Embryonic facial prominence (tissue), 1 donor: ENCODE results near the gene SH3PXD2B.
"Not testable (repeated sequence)": the region's sequence is repeated elsewhere in the genome, so short reads cannot be mapped to it uniquely, and the experiment has no call there.

Experiments
- DNase-seq: peaks from one replicate; pipeline ENCODE4 v3.0.0-alpha.2; 2016; ENCODE audit errors: extremely low spot score

Gene SH3PXD2B

DNA sequence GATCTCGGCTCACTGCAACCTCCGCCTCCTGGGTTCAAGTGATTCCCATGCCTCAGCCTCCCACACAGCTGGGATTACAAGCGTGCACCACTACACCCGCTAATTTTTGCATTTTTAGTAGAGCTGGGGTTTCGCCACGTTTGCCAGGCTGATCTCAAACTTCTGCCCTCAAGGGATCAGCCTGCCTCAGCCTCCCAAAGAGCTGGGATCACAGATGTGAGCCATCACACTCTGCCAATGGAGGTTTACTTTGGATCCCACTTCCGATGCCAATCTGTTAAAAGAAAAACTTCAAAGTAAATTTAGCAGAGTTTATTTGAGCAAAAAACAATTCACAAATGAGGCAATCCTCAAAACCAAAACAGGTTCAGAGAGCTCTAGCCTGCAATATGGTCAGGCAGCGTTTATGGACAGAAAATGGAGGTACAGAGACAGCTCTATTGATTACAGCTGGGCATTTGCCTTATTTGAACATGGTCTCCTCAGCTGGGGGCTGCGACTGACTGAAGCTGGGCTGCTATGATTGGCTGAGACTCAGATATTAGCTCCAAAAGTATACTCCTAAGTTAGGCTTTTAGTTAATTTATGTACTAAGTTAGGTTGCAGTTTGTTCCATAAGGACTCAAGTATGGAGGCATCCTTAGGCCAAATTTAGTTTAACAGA lies 152.1 kb downstream of the SH3PXD2B start:
- no peak for DNase-seq

DNA sequence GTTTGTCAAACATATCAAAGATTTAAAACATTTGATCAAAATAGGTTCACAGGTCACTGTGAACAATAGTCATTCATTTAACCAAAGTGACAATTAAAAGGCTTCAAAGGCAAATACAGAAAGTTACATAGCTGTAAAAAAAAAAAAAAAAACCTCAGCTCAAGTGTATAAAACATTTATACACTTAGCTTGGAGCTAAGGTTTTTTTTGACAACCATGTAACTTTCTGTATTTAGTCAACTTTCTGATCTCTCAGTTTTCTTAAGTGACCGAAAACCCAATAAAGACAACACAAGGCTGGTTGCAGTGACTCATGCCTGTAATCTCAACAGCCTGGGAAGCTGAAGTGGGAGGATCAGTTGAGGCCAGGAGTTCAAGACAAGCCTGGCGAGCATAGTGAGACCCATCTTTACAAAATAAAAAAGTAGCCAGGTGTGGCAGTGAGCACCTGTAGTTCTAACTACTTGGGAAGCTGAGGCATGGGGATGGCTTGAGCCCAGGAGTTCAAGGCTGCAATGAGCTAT lies 154.3 kb downstream of the SH3PXD2B start:
- DNase-seq = no peak

DNA sequence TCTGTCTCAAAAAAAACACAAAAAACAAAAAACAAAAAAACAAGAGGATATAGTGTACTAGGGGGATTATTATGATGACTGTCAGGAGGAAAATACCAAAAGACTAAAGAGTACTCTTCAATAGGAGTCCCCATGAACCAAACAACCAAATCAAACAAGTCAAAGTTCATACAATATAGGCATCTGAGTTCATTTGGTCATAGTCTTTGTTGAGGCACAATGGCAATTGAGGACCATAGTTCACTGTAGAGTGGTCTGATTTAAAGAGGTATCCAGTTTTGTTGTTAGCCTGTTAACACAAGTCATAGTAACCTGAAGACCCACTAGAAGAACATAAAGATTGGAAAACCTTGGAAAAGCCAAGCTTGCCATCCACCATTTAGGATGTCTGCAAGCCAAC lies 159.5 kb downstream of the SH3PXD2B start:
- DNase-seq = no peak

DNA sequence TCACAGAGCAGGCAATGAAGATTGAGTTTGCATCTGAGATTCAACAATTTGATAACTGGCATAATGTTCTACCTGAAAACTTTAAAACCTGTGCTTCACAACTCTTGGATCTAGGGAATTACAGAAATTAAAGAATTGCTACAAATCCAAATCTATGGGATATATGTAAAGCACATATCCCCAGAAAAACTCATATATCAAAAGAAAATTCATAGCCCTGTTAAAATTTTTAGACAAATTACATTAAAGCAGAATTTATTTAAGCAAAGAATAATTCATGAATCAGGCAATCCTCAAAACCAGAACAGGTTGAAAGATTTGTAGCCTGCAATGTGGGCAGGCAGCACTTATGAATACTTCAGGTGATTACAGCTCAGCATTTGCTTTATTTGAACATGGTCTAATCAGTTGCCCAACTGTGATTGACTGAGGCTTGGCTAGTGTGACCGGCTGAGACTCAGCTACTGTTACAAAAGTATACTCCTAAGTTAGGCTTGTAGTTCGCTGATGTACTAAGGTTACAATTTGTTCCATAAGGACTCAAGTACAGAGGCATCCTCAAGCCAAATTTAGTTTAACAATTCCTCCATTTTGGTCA lies 160.5 kb downstream of the SH3PXD2B start:
- DNase-seq = no peak

DNA sequence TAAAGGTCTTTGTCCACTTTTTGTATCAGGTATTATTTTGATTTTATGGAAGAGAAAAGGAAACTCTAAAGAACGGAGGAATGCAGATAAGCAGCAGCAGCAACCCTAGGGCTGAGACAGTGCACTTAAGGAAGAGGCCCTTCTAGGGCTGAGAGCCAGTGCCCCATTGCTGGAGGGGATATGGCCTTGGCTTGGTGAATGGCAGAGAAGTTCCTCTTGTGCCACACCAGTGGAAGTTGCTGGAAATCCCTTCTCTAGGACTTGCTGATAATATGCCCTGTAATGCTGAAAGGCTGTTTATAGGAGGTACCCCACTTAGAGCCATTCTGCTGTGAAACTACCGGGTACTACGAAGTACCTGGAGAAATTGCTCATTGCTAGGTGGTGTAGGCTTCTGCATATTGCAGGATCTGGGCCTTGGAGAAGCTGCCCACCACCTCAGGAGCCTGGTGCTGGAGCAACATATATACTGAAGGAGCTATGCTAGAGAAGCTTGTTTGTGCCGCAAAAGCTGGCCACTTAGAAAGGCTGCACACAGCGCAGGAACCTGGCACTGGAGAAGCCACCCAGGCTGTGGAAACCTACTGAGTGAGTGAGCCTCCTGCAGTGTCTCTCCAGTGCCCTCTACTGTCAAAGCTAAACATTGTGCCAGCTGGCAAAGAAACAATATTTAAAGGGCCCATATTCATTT lies 161.1 kb downstream of the SH3PXD2B start:
- peak; percentile 54 for DNase-seq

DNA sequence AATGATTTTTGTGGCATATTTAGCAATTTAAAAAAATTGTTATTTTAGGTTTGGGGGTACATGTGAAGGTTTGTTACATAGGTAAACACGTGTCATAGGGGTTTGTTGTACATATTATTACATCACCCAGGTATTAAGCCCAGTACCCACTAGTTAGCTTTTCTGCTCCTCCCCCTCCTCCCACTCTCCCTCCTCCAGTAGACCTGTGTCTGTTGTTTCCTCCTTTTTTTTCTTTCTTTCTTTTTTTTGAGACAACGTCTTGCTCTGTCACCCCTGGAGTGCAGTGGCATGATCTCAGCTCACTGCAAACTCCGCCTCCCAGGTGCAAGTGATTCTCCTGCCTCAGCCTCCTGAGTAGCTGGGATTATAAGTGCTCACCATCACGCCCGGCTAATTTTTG lies 162.5 kb downstream of the SH3PXD2B start:
- DNase-seq = not testable (repeated sequence)

DNA sequence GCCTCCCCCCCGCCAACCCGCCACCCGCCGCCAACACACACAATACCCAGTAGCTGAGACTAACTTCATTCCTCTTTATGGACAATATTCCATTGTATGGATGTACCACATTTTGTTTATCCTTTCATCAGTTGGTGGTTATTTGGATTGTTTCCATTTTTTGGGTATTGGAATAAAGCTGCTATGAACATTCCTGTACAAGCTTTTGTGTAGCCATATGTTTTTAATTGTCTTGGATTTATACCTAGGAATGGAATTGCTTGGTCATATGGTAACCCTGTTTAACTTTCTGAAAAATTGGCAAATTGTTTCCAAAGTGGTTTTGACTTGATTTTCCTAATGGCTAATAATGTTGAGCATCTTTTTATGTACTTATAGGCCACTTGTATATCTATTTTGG lies 165.9 kb downstream of the SH3PXD2B start:
- DNase-seq = no peak

DNA sequence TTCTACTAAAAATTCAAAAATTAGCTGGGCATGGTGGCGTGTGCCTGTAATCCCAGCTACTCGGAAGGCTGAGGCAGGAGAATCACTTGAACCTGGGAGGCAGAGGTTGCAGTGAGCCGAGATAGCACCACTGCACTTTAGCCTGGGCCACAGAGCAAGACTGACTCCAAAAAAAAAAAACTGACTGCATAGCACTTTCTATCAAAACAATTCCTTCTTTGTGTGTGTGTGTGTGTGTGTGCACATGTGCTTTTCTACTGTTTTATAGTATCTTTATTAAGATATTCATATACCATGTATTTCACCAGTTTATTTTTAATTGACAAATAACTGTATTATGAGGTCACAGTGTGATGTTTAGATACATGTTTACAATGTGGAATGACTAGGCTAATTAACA lies 167.2 kb downstream of the SH3PXD2B start:
- DNase-seq = not testable (repeated sequence)

DNA sequence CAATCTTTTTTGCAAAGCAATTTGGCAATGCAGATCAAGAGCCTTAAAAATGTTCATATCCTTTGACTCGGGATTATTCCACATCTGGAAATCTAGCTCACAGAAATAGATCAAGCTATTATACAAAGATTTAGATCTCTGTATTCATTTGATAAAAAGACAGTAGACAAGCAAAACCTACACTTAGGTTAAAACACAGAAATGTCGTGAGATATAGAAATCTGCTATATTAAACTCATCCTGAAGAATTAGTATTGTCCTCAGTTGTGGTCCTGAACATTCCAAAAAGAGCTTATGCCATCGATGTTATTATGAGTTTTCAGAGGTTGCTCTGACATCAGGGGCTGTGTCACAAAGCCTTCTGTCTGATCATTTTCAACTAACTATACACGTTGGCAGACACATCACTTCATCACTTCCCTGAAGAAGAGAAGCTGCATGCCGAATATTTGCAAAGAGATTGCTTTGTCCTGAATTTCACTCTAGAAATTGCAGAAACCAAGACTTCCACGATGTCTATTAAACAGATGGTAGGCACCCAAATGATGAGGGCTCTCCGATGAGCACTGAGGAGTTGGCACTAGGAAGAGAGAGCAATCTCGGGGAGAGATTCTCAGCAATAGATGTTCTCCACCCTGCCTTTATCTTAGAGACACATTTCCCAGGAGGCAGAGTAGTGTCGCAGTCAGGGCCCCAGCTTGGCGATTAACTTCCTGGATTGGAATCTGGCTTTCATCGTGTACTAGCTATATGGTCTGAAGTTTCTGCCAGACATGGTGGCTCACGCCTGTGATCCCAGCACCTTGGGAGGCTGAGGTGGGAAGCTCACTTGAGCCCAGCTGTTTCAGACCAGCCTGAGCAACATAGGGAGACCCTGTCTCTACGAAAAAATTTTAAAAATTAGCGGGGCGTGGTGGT lies 168.8 kb downstream of the SH3PXD2B start:
- DNase-seq = no peak

DNA sequence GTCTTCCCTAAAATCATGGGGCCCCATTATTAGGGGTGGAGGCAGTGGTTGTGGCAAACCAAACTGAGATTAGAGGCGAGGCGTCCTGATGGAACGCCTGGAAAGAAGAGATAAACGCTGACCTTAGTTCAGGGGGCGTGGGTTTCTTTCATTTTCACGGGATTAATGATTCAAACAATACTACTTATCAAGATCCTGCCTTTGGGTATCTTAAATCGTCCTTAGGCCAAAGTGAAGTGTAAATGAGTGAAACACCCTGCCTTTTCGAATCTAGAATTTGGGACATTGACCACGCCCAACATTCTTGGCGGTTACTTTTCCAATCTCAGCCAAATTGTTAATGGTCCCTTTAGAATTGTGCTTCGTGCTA lies 169.7 kb downstream of the SH3PXD2B start:
- no peak for DNase-seq

DNA sequence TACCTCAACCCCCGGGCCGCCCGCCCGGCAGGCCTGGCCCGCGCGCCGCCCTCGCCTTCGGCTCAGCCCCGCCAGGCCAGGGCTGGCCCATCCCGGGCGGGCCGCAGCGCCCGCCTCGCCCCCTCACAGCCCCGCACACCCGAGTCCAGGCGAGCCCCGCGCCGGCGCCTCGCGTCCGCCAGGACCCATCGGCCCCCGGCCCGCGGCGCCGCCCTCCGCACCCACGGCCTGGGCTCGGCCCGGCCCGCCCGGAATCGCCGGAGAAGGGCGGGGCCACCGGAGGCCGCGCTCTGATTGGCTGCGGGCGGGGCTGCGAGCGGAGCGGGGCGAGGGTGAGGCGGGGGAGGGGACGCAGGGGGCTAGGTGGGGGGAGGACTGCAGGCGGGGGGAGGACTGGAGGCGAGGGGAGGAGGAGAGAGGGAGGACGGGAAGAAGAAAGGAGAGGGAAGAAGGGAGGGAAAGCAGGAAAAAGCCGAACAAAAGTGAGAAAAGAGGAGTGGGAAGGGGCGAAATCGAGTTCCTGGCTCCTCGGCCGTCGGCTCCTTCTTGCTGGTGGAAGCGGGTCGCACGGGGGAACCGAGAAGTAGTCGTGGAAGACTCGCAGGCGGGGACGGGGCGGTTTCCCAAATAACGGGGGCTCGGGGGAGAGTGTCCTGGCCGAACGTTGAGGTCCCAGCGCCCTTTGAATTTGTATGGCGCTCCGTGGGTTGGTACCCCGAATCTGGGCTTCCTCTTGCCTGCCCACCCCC lies 170.3 kb downstream of the SH3PXD2B start:
- peak; percentile 85 for DNase-seq

DNA sequence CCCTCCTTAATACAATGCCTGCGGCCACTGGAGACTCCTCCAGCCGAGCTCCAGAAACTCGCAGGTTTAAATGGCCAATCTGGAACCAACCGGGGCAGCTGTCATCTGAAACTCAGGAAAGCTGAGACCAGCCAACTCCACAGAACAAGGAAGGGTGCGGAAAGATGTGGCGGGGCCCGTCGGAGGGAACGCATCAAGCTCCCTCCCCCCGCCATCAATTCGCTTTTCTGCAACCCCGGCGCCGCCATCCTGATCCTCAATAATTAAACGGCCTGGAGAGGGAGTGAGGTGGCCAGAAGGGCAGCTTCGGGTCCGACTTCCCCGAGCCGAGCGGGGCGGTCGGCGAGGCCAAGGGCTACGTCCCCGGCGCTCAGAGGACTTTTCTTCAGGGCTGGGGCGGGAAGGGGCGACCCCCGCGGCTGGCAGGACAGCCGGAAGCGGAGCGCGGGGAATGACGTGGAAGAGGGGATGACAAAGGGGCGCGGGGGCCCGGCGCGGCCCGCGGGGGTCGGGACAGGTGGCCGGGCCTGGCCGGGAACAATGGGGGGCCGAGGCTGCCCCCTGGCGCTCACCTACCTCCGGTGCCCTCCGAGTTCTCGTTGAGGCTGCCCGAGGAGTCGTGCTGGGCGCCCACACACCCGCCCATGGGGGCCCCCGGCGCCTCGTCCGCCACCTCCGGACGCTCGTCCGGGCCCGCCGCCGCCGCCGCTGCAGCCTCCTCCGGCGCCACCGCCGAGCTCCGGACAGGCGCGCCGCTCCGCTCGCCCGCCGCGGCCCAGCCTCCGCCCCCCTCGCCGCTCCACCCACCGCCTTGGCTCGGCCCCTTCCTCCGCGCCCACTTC lies 171.1 kb downstream of the SH3PXD2B start, which contains the start of gene UBTD2:
Gene UBTD2 (minus strand): TSS at position 745 of the 842 bp plus-strand sequence. CDS start 99 bp downstream, at position 646.
- DNase-seq = peak; percentile 64

DNA sequence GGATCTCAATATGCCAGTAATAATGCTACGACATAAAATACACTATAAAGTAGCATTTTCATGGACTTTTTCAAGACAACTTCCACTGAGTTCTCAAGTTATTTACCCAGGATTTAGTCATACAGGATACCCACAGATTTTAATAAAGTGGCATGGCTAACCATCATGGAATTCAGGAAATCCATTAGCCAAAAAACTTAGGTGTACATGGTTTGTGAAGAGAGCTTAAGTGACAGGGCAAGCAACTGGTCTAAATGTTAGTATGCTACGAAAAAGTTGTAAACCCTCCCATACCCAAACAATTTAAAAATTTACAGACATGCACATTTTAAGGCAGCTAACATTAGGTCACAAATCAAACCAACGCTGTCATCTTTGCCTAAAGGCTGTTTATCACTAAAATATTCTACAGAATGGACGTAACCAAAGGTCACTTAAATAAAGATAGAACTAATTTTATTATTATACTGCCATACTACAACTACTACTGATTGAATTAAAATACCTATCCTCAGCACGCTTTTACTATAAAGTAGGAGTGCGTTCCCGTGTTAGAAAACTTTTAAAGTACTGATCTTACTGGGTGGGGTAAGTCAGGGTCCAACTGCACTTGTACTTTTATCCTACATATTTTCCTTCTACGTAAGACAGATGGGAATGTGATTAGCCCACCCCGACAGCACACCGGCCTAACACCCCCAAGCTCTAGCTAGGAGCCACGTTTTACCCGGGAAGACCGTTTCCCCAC lies 171.9 kb downstream of the SH3PXD2B start:
- no peak for DNase-seq

DNA sequence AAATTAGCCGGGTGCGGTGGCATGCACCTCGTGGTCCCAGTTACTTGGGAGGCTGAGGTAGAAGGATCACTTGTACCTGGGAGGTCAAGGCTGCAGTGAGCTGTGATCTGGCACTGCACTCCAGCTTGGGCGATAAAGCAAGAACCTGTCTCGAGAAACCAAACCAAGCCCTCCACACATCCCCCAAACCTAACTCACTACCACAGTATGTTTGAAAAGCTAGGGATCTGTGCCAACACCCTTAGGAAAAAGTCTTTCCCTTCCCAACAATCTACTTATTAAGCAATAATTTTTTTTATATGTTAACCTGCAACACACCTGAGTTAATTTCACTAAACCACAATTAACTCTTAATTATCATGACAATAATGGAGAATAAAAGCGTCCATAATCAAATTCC lies 173.0 kb downstream of the SH3PXD2B start:
- DNase-seq = no peak

DNA sequence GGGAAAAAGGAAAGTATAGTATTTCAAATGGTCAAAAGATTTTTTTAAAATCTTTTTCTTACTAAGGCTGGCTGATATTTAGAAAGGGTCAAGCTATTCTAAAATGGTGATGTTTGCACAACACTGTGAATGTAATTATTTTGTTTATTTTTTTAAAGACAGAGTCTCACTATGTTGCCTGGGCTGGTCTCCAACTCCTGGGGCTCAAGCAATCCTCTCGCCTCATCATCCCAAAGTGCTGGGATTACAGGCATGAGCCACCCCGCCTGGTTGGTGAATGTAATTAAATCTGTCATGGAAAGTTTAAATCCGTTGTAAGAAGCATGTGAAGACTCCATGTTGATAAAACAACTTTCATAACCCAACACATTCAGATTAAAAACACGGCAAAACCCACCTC lies 173.4 kb downstream of the SH3PXD2B start:
- no peak for DNase-seq

DNA sequence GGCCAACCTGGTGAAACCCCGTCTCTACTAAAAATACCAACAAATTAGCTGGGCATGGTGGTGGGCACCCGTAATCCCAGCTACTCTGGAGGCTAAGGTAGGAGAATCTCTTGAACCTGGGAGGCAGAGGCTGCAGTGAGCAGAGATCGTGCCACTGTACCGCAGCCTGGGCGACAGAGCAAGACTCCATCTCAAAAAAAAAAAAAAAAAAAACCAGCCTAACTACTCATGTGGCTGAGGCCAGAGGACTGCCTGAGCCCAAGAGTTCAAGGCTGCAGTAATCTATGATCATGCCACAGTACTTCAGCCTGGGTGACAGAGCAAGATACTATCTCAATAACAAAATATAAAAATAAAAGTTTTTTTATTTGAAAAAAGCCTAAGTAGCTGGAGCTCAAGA lies 174.0 kb downstream of the SH3PXD2B start:
- DNase-seq = no peak

DNA sequence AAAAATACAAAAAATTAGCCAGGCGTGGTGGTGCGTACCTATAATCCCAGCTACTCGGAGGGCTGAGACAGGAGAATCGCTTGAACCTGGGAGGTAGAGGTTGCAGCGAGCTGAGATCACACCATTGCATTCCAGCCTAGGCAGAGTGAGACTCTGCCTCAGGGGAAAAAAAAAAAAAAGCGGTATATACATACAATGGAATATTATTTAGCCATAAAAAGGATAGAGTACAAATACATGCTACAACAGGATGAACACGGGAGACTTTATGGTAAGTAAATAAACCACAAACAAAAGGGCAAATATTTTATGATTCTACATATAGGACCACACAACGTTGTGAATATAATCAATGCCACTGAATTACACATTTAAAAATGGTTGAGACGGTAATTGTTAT lies 176.0 kb downstream of the SH3PXD2B start:
- DNase-seq = no peak

DNA sequence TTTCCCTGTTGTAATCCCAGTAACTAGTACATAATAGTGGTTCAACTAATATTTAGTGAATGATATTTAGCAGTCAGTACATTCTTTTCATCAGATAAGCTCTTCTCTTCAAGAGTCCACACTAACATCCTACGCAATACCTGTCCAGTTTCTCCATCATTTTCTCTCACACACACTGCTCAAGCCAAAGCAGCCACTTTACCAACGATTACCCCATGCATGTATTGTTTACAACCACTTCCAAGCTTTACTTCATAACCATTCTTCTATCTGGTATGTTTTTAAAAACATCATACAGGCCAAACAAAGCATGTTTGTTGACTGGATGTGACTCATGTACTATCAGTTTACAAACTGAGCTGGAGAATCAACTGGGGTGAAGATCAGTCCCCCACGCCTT lies 178.1 kb downstream of the SH3PXD2B start:
- no peak for DNase-seq
